ENCODE results near the gene ZFP36L1. TPM values are rescaled to one million over a fixed set of nuclear protein-coding genes. Genes with fewer than 3 reads are reported as not detected.

The ZFP36L1 gene
- total and polyA plus RNA-seq, 2 donors (not counting 3 experiments of a cell fraction or from before 2014, with no cell fraction given): 46.0 to 89.6 TPM

GRCh38 chr14:68842298-68842697, 49.4 kb upstream of the ZFP36L1 start:
- no peaks in the 10 kb centered on the region for H3K9me3 ChIP-seq (replicated peaks; ENCODE audit: control insufficient read depth, insufficient read depth, low read length)
- H3K9ac ChIP-seq (replicated peaks; ENCODE audit: extremely low read depth, insufficient read depth, low read length): no peak overlapping the region
- CTCF ChIA-PET: interaction anchor here (1.0 to 5.9 kb wide), 3 partner anchors 15 to 959 kb away, joined by 4 to 68 read pairs (median 65); no protein-coding TSS in a partner anchor
- no peaks in the 10 kb centered on the region for H3K36me3 ChIP-seq (ENCODE audit: control insufficient read depth in 2 of 2, extremely low read depth in 1 of 2, insufficient read depth in 2 of 2, low read length in 2 of 2)
- dilution Hi-C loops (cut with MboI; ENCODE audit: extremely low pct_ligation_motif_present, low sequenced_read_pairs) (no loop called here), intact Hi-C loops (cut with micrococcal nuclease) (no loop called here)
- H2AFZ ChIP-seq (ENCODE audit: low read depth, low read length): no peak overlapping the region
- no peak overlapping the region for H3K4me2 ChIP-seq (ENCODE audit: insufficient read depth, low read length)
- no peaks in the 10 kb centered on the region for H3K9me1 ChIP-seq (replicated peaks; ENCODE audit: control insufficient read depth, extremely low read depth, insufficient read depth, low read length)
- FAIRE-seq (no peak), DNase-seq (ENCODE audit: low read depth, low spot score) (no peak)
- TF ChIP-seq EZH2 (IDR thresholded peaks at IDR 0.05; ENCODE audit: borderline replicate concordance, low read depth, low read length, severe bottlenecking) (no peak), POLR2A (IDR thresholded peaks at IDR 0.05; ENCODE audit: low read depth, low read length) (no peak), POLR2AphosphoS5 (IDR thresholded peaks at IDR 0.05; ENCODE audit: insufficient read depth, low read depth, low read length) (no peak), GATA2 (IDR thresholded peaks at IDR 0.05; ENCODE audit: insufficient read depth, insufficient read length, low read depth, low read length) (no peak), JUN (IDR thresholded peaks at IDR 0.05; ENCODE audit: borderline replicate concordance, insufficient read depth, insufficient read length, low read depth) (no peak), CTCF (IDR thresholded peaks at IDR 0.05; ENCODE audit: extremely low read depth in 1 of 2, insufficient read depth in 1 of 2, low read depth in 1 of 2, low read length in 2 of 2) (no peak), MYC (IDR thresholded peaks at IDR 0.05; ENCODE audit: low read depth, low read length) (no peak), FOS (IDR thresholded peaks at IDR 0.05; ENCODE audit: borderline replicate concordance, insufficient read depth, low read length) (no peak), MAX (IDR thresholded peaks at IDR 0.05; ENCODE audit: insufficient read depth, insufficient read length) (no peak)
- POLR2A ChIA-PET: no interaction called here
- no peaks in the 10 kb centered on the region for H3K27me3 ChIP-seq (ENCODE audit: control insufficient read depth in 2 of 2, insufficient read depth in 2 of 2, low read length in 2 of 2)
- no peak overlapping the region for H3K27ac ChIP-seq (ENCODE audit: insufficient read depth, low read depth, low read length)
- no peaks in the 10 kb centered on the region for H4K20me1 ChIP-seq (replicated peaks; ENCODE audit: control insufficient read depth, extremely low read depth, insufficient read depth, low read length)
- peaks cover 14% of the 10 kb centered on the region for H3K4me1 ChIP-seq (ENCODE audit: control insufficient read depth, extremely low read depth, insufficient read depth, low read length)
- BruUV-seq (replicated peaks): no TSS peak
- H3K4me3 ChIP-seq (replicated peaks in 1 of 3; ENCODE audit: insufficient read depth in 1 of 3, low read depth in 1 of 3, low read length in 3 of 3): no peak overlapping the region
- H3K79me2 ChIP-seq (ENCODE audit: control insufficient read depth, insufficient read depth, low read length): no peaks in the 10 kb centered on the region

Measured in endothelial cell of umbilical vein (primary cell).